ENCODE results near the gene FAM98B.

DNA sequence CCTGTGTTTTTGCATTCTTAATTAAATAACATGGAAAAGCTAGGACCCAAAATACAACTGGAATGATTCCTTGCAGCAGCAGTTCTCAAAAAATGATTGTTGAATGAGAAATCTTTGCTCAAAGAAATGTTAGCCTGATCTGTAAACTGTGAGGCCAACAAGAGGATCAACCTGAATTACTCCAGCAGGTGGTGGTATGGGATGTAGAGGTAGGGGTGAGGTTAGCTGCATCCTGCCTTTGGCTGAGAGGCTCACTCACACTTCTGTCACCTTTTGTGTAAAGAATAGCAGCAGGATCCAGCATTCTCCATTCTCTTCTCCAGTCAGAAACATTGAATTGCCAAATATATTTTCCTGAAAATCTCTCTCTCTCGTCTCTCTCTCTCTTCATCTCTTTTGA, 26.5 kb upstream of the FAM98B start:
- TF ChIP-seq CTCF (conservative IDR thresholded peaks at IDR 0.05; ENCODE audit: low read length) (peak; percentile 32), EZH2phosphoT487 (IDR thresholded peaks at IDR 0.05; ENCODE audit: borderline replicate concordance) (no peak)

Measured in Loucy (cell line).